ENCODE results near the gene SSR2.

- TF ChIP-seq POLR2A (IDR thresholded peaks at IDR 0.05), result no peak
- no peak for TF ChIP-seq EP300 (IDR thresholded peaks at IDR 0.05)
- TF ChIP-seq CTCF (IDR thresholded peaks at IDR 0.05), result no peak
Observed at GRCh38 chr1:155981266-155982088, 39.3 kb downstream of the SSR2 start.

Measured in ovary (tissue), 3 donors.